HG03108 (cell line): ENCODE data around the gene C1orf87.
"Not testable (repeated sequence)": the region's sequence is repeated elsewhere in the genome, so short reads cannot be mapped to it uniquely, and the experiment has no call there.

Source experiments
- ATAC-seq: cut with Tn5 transposase; IDR thresholded peaks from one replicate; pipeline ENCODE4 v1.9.1; 2021; ENCODE audit warnings: moderate library complexity; ENCODE audit not compliant: unreplicated experiment

C1orf87 gene

DNA sequence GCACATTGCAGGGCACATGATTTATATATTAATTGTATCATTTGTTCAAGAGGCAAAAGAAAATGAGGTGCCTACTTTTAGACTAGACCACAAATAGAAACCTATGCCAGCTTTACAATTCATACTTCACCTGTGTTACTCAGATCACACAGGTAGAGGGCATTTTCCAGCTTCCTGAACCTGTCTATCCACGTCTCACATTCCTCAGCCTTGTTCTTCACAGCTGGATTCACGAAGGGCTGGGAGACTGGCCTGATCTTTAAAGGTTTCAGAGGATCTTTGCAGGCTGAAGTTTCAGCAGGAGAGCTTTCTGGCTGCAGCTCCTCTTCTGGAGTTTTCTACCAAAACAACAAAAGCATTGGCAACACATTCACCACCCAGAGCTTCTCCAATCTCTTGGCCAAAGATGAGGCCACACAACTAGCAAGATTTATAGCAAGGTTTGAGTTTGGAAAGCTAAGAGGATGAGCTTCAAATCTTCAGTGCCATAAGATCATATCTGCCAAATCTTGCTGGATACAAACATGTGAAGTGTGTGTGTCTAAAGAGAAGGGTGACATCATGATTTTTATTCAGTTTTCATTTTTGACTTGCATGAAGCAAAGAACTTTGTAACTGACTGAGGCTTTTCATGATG lies 76.0 kb downstream of the C1orf87 start:
- ATAC-seq: no peak

DNA sequence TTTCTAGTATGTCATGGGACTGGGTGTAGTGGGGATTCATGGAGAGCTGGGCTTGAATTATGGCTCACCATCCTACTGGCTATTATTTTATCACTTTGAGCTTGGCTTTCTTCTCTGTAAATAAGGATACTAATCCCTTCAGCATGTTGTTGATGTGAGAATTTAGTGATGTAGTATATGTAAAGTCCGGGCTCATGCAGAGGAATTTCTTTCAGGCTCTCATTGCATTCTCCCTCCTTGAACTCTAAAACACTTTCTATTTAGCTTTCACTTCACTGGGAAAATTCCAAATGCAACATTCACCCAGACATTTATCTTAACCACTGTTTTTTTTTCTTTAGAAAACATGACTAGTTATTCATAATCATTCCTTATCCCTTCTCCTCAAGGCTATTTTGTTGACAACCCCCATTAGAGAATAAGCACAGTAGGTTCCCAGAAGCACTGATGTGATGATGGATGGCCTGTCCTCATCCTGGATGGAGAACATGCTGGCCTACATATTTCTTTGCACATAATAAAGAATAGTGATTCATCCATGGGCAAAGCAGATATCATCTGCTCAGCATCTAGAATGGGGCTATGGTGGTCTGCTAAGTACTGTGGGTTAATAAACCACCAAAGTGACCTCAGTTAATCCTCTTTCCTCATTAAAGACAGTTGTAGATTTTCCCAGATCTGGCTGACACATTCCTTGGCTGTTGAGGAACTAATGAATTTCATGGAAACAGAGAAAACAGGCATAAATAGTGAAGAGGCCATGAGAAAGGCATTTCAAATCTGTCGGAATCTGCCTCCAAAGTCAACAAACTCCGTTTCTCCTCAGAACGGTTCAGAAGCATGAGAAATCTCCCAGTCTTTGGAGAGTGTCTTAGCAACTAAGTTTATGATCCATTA lies 79.0 kb downstream of the C1orf87 start:
- ATAC-seq: no peak

DNA sequence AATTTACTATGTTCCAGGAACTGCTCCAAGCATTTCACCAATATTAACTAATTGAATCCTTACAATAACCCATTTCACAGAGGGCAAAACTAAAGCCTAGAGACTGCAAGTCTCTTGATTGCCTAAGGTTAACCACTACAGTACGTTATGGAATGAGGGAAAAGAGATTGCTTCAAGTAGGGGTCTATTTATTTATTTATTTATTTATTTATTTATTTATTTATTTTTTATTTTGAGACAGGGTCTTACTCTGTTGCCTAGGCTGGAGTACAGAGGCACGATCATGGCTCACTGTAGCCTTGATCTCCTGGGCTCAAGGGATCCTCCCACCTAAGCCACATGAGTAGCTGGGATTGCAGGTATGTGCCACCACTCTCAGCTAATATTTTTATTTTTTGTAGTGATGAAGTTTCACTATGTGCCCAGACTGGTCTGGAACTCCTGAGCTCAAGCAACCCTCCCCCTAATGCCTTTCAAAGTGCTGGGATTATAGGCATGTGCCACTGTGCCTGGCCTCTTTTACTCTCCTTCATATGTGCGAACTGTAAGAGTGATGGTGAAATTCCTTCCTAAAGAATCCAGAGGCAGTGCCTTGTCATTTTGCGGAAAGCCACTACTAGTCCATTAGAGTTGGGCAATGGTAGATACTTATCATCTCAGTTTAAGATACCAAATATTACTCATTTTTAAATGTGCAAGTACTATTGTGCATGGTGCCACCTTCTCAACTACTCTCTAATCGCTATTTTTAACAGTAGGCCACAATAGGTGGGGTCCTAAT lies 81.3 kb downstream of the C1orf87 start:
- no peak for ATAC-seq

DNA sequence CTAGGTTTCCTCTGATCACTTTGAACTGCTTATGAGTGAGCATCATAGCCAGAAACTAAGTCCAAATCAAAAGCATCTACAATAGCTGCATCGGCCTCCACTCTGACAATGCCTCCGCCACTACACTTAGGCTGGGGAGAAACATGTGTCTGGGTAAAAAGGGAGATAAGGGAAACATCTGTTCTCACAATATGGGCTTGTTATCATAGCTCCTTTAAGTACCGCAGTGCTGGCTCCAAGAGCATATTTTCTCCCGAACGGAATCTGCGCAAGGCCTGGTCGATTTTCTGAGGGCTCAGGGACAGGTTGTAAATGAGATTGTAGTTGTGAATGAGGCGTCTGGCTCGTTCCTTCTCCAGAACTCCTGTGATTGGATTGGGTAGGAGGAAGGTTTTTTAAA lies 83.1 kb downstream of the C1orf87 start:
- ATAC-seq: no peak

DNA sequence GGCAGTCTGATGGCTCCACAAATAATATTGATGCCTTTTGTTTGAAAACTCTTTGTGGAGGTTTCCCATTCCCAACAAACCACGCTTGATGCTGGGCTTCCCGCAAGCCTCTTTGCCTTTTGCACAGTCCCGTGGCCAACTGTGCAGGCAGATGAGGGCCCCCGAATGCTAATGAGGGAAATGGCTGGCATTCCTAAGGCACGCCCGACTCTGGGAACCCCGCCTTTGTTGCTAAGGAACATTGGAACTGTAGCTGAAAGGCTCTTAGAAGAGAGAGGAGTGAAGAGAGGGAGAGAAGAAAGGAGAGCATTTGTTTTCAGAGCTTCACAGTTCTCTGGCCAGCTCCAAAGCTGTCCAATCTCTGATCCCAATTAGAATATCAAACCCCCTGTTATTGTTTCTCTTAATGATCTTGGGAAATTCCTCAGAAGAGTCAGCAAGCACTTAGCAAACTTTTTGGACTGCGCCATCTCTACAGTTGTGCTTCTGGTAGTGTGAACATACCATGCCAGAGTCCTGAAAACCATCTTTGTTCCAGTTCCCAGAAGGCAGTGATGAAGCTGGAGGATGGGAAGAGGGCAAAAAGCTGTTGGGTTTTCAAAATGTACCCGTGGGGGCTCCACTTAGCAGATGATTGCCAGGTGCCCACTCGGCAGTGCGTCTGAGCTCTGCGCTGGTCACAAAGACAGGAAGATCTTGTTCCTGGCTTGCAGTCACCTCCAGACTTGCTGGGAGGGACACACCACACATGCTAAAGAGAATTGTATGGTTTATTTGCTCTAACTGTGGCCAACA lies 86.9 kb downstream of the C1orf87 start:
- no peak for ATAC-seq

DNA sequence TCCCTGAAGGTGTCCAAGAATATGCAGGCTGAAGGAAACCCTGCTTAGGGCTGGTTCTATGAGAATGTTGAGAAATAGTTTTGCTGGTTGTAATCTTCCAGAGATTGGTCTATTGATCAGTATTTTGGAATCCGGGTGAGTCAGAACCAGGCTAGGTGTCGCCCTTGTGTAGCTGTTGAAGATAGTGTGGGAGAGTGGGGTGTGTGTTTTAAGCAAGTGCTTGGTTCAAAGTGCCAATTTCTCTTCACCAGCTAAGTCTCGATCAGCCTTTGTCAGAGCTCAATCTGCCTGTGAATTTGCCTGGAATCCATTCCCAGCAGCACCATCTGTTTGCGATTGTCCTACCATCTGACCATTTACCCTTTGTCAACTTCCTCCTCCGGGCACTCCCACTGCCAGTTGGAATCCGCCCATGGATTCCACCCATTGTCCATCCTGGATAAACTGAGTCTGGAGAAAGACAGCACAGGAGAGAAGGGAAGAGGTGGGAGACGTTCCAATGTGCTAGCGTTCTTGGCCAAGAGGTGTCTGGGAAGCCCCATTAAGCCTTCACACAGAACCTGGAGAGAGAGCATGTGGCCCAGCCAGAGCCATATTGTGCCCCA lies 87.6 kb downstream of the C1orf87 start:
- ATAC-seq: no peak

DNA sequence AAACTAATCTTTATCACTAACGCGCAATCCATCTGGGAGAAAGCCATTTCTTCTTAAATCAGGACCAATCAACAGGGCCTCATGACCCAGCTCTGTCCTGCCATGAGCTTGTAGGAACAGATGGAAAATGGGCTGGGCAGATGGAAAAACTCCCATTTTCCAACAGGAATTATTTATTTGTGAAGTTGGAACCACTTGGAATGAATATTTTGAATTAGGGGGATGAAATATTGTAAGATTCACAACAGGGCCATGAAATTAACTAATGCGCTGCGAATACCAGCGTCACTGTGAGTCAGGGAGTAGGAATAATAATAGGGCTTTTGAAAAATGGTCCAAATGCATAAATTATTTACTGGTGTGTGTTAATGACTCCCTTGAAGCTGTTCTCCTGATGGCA lies 93.9 kb downstream of the C1orf87 start:
- ATAC-seq: no peak

DNA sequence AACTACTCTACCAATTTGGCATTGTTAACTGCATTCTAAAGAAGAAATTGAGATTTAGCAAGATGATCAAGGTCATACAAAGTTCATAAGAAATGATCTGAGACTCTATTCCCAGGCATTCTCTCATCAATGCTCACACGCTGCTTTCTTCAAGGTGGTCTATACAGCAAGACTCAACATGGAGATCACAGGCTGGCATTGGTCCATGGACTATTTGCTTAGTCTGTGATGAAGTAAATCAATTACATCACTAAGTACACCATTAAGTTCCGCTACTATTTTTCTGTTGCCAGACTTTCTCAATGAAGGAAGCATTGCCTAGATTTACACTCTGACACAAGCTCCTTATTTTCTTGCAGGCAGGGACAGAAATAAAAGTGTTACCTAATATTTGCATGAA lies 95.1 kb downstream of the C1orf87 start:
- ATAC-seq: no peak

DNA sequence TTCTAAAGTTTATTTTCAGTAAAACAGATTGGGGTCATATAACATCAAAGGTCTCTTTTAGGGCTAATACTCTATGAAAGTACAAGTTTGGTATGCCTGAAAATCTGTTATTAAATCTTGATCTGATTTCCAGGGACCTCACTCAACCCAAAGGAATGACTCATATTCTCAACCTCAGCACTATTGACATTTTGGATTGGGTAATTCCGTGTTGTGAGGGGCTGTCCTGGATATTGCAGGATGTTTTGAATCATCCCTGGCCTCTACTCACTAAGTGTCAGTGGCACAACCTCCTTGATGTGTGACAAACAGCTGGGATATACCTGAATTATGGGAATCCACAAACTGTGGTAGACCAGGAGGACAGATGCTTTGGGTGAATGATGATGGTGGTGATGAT lies 95.5 kb downstream of the C1orf87 start:
- ATAC-seq: no peak

DNA sequence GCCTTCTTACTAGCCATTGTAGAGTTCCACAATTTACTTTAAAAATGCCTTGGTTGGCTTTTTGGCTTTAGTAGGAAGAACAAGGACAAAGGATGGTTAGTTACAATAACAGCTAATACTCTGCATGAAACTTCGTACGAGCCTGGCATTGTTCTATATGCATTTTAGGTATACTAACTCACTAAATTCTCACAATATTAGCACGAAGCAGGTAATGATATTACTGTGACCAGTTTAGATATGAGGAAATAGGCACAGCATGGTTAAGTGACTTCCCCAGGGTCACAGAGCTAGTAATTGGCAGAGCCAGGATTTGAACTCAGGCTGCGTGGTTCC lies 96.5 kb downstream of the C1orf87 start:
- no peak for ATAC-seq

DNA sequence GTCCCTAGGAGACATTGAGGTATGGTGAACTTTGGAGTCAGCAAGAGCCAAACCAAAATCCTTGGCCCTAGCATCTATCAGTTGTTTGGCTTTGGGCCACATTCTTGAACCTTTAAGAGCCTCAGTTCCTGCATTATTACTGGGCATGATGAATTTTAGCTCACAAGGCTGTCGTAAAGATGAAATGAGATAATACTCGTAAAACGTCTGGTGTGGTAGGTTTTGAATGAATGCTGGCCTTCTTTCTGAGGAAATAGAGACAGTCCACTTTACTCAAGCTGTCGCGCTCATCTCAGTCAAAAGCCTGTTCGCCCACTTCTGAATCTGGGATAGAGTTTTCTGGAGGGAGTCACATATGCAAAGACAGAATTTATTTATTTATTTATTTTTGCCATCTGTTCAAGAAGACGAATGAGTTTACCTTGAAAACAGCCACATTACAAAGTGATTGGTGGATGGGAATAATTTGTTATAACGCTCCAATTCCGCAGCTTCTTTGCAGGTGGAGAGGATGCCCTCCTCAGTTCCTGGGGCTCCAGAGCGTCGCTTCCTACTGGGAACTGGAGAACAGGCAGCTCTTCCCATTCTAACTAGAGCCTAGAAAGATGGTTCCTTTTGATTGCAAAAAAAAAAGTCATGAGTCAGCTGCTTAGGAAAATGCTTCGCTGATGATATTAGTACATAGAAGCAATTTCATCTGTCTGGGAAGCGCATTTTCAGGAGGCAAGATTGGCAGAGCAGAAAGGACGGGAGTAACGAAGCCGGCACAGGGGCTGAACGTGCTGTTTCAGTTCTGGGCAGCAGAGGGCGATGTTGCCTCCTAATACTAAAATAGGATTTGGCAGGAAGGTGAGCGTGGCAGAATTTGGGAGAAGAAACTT lies 97.1 kb downstream of the C1orf87 start:
- ATAC-seq: no peak

DNA sequence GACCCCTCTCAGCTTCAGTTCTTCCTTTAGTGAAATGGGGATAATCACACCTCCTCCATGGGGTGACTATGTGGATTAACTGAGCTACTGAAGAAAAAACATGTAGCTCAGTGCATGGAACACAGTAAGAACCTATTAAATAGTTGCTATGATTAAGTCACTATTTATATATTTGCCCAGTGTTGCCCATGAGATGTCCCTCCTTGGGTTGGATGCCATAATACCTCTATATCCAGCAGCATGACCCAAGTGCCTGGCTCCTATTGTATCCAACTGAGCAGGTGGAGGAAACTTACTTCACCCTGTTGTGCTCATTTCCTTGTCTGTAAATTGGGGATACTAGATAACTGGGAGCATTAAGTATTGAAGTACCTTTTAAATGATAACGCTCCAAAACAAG lies 99.9 kb downstream of the C1orf87 start:
- no peak for ATAC-seq

DNA sequence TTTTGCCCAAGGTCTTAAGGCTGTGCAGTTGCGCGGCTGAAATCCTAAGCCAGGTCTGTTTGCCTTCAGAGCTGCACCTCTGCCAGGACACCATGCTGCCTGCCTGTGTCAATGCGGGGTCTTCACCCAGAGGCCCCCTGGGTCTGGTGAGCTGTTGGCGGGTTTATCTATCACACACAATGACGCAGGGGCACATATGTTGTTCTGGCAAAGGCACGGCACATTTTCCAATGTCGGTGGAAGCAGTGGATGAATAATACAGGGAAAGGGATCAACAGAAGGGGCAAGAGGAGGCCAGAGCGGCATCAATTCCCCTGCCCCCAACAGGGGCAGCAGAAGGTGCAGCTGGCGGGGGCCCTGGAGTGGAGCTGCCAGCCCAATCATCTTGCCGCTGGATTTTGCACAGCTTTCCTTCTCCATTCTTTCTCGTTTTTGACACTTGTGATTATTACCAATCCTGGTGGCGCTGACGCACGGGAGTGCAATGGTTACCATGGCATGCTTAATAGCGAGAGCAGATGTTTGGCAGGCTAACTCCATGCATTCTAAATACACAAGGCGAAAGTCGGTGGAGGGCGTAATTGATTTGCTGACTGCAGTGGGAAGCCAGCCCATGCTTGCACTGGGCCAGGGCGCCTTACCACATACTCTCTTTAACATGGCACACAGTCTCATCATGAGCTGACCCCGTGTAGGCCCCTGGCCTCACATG lies 101.2 kb downstream of the C1orf87 start:
- no peak for ATAC-seq

DNA sequence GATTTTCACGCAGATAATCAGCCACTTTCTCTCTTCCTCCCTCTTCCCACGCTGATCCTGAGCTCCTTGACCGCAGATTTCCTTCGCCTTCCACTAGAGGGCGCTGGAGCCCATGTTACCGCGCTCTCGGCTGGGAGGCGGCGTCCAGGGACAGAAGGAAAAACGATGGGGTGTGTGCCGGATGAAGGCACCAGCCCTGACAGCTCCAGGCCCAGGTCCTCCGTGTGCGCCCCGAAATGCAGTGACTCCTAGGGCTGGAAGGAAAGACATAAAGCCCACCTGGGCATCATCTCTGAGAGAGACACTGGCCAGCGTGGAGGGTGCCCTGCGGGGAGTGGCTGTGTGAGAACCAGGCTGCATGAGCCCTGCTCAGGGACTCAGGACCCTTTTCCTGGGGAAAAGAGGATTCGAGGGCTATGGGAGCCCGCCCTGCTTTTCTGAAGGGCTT lies 102.1 kb downstream of the C1orf87 start:
- ATAC-seq: no peak

DNA sequence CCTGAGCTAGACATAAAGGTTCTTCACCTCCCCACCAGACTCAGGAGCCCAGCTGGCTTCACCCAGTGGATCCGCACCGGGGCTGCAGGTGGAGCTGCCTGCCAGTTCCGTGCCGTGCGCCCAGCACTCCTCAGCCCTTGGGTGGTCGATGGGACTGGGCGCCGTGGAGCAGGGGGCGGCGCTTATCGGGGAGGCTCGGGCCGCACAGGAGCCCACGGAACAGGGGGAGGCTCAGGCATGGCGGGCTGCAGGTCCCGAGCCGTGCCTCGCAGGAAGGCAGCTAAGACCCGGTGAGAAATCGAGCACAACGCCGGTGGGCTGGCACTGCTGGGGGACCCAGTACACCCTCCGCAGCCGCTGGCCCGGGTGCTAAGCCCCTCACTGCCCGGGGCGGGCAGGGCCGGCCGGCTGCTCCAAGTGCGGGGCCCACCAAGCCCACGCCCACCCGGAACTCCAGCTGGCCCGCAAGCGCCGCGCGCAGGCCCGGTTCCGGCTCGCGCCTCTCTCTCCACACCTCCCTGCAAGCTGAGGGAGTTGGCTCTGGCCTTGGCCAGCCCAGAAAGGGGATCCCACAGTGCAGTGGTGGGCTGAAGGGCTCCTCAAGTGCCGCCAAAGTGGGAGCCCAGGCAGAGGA lies 103.9 kb downstream of the C1orf87 start:
- ATAC-seq: not testable (repeated sequence)

DNA sequence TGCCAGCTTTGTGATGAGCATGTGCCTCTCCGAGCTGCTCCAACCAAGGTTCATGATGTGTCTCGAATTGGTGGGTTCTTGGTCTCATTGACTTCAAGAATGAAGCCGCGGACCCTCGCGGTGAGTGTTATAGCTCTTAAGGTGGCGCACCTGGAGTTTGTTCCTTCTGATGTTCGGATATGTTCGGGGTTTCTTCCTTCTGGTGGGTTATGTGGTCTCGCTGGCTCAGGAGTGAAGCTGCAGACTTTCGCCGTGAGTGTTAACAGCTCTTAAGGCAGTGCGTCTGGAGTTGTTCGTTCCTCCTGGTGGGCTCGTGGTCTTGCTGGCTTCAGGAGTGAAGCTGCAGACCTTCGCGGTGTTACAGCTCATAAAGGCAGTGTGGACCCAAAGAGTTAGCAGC lies 104.8 kb downstream of the C1orf87 start:
- ATAC-seq: not testable (repeated sequence)

DNA sequence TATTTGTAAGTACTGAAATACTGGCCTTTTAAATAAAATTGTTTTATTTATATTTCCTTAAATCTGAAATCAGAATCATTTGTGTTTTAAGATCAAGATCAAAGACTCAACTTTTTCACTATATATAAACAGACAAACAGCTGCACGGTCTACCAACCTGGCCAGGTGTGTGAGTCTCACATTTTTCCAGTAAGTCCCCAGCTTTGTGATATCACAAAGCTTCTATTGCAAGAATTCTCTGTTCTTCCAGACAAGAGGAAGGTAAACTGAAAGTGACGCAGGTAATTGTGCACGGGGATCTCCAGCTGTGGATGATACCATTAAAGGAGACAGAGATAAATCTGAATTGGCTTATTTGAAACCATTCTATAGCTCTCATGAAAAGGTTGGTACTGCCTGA lies 105.8 kb downstream of the C1orf87 start:
- no peak for ATAC-seq

DNA sequence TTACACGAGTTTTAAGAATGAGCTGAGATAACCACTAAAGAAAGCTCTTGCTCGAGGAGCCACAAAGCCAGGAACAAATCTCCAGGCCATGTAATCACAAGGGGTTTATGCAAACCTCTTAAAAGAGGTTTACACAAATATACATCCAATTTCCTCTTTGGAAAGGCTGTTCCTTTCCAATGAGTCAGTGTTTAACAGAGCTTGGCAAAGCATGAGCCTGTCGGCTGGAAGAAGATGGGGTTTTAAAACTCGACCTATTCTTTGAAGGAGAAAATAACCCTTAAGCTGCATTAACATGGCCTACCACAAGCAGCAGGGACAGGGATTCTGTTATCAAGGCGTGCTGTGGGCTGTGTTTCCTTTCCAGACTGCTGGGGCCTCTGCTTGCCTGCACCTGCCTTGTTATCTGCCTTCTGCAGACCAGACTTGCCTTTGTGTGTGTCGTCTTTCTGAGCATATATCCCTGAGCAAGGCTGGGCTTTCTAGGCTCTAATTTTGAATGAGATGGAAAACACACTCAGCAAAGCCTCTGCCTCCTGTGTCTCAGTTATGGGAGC lies 106.4 kb downstream of the C1orf87 start:
- no peak for ATAC-seq
